Measurements from ENCODE around the gene SYNE4. TPM values are rescaled to one million over a fixed set of nuclear protein-coding genes. Genes with fewer than 3 reads are reported as not detected.

Gene SYNE4
- polyA plus RNA-seq, 1 experiment = 0.16 TPM

DNA sequence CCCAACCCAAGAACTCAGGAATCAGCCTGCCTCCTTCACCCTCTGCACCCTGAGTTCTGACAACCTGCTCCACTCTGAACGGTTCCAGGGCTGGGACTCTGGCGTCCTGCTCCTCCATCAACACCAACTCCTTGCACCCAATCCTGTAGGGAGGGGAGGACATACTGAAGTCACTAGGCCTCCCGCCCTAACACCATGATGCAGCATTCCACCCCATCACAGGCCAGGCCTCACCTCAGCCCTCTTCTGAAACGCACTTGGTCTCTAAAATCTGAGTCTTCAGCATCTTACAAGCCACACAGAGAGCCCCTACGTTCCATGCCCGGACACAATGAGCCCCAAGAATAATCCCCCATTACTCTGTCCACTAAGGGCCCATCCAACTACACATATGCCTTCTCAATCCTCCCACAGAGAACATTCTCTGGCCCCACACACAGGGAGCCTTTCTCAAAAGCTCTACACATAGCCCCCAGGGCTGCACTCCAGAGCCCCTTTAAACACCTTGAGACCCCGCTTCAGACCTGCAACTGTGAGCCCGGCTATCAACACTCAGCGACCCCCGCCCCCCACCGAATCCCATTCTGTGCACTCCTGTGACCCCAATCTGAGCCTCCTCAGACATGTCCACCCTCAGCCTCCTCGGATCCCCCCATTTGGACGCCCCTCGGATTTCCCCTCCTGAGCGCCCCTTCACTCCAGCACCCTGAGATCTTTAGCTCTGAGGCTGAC, 4.8 kb upstream of the SYNE4 start:
- ChIA-PET CTCF (interaction anchor here (0.8 to 1.5 kb wide), 5 partner anchors 10 to 132 kb away, joined by 3 to 5 read pairs (median 3); partner anchors contain the start of genes THAP8 and WDR62), POLR2A (interaction anchor here (1.0 kb wide), 1 partner anchor 28 kb away, joined by 12 read pairs; no protein-coding TSS in a partner anchor)
- Histone ChIP-seq H3K4me3 (ENCODE audit: low read depth, low read length) (peak overlapping the region; percentile 91), H3K27me3 (ENCODE audit: control insufficient read depth, insufficient read depth, low read length) (no peaks in the 10 kb centered on the region), H3K36me3 (ENCODE audit: control insufficient read depth, insufficient read depth, low read length) (peaks cover 16% of the 10 kb centered on the region)
- TF ChIP-seq, protein P1, sequence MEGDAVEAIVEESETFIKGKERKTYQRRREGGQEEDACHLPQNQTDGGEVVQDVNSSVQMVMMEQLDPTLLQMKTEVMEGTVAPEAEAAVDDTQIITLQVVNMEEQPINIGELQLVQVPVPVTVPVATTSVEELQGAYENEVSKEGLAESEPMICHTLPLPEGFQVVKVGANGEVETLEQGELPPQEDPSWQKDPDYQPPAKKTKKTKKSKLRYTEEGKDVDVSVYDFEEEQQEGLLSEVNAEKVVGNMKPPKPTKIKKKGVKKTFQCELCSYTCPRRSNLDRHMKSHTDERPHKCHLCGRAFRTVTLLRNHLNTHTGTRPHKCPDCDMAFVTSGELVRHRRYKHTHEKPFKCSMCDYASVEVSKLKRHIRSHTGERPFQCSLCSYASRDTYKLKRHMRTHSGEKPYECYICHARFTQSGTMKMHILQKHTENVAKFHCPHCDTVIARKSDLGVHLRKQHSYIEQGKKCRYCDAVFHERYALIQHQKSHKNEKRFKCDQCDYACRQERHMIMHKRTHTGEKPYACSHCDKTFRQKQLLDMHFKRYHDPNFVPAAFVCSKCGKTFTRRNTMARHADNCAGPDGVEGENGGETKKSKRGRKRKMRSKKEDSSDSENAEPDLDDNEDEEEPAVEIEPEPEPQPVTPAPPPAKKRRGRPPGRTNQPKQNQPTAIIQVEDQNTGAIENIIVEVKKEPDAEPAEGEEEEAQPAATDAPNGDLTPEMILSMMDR (IDR thresholded peaks at IDR 0.05; ENCODE audit: insufficient read depth, low read depth, low read length) = no peak
- no peak for DNase-seq (ENCODE audit: low read depth)

DNA sequence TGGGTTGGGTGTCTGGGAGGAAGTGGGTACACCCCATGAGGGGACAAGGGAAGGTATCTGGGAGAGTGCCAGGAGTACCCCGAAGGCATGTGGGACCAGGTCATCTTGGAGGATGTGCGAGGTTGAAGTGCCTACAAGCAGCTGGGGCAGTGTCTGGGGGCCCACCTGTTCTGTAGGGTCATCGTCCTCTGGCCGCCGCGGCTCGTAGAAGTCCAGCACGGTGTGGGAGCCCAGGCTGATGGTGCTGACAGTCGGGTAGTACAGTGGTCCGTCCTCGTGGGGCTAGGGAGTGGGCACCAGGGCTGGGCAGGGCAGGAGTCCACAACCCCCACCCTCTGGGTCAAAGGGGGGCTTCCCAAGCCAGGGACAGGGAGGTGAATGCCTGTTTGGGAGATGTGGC, 1.8 kb upstream of the SYNE4 start:
- DNase-seq (ENCODE audit: low read depth) = no peak
- ChIA-PET POLR2A (no interaction called here), CTCF (no interaction called here)
- TF ChIP-seq, protein P1 (IDR thresholded peaks at IDR 0.05; ENCODE audit: insufficient read depth, low read depth, low read length) = no peak
- no peaks in the 10 kb centered on the region for H3K27me3 ChIP-seq (ENCODE audit: control insufficient read depth, insufficient read depth, low read length)
- H3K36me3 ChIP-seq (ENCODE audit: control insufficient read depth, insufficient read depth, low read length) = 0 out of 2 replicates have a peak, but pooled peaks cover 2% of the 10 kb centered on the region
- no peak overlapping the region for H3K4me3 ChIP-seq (ENCODE audit: low read depth, low read length)

DNA sequence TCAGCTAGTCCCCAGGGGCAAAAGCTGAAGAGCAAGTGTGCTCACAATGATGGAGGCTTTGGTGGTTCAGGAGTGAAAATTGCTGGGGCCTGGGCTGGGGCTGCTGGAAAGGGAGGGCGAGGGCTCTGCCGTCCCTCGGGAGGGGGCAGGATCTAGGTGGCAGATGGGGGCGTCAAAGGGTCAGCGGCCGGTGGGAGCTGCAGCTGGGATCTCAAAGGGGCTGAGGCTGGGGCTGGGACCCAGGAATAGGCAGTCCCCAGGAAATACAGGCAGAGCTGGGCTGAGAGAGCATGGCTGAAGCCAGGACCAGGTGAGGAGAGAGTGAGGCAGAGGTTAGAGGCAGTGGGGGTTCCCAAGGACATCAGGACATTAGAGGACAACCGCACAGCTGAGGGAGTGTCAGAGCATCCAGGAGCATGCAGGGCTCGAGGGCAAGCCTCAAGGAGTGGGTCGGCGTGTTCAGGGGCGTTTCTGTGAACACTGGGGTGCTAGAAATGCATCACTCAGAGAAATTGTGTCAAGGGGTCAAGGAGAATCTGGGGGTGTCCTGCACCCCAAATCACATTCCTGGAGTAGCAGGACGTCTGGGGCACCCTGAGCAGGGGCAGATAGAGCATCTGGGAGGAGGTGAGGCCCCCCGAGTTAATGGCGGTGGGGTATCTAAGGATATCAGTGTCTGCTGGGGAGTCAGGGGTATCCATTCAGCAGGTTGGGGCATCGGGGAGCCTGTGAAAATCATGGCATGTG, 1.2 kb upstream of the SYNE4 start:
- no peak for DNase-seq (ENCODE audit: low read depth)
- POLR2A ChIA-PET = no interaction called here
- TF ChIP-seq, protein P1 (IDR thresholded peaks at IDR 0.05; ENCODE audit: insufficient read depth, low read depth, low read length) = no peak
- Histone ChIP-seq H3K4me3 (ENCODE audit: low read depth, low read length) (peak overlapping the region; percentile 47), H3K27me3 (ENCODE audit: control insufficient read depth, insufficient read depth, low read length) (no peaks in the 10 kb centered on the region), H3K36me3 (ENCODE audit: control insufficient read depth, insufficient read depth, low read length) (no peaks in the 10 kb centered on the region)
- CTCF ChIA-PET = interaction anchor here (0.6 kb wide), 1 partner anchor 12 kb away, joined by 3 read pairs; no protein-coding TSS in a partner anchor

DNA sequence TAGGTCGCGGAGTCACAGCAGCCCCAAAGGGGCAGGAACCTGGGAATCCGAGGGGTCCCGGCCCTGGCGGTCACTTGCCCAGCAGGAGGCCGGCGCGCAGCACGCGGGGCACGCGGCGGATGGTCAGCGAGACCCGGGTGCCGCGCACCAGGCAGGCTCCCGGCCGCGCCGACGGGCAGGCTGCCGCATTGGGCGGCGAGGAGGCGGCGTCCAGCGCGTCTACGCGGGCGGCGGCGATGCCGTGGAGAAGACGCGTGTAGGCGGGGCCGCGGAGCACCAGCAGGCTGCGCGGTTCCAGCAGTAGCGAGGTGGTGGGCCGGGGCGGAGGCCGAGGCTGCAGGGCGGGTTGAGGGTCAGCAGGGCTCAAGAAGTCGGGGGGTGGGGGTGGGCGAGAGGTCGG, 607 bp upstream of the SYNE4 start:
- ChIA-PET POLR2A (no interaction called here), CTCF (interaction anchor here (0.6 to 1.5 kb wide), 3 partner anchors 11 to 13 kb away, joined by 3 read pairs; no protein-coding TSS in a partner anchor)
- H3K36me3 ChIP-seq (ENCODE audit: control insufficient read depth, insufficient read depth, low read length) = no peaks in the 10 kb centered on the region
- no peak for DNase-seq (ENCODE audit: low read depth)
- H3K4me3 ChIP-seq (ENCODE audit: low read depth, low read length) = peak overlapping the region; percentile 47
- H3K27me3 ChIP-seq (ENCODE audit: control insufficient read depth, insufficient read depth, low read length) = no peaks in the 10 kb centered on the region
- TF ChIP-seq, protein P1 (IDR thresholded peaks at IDR 0.05; ENCODE audit: insufficient read depth, low read depth, low read length) = no peak

DNA sequence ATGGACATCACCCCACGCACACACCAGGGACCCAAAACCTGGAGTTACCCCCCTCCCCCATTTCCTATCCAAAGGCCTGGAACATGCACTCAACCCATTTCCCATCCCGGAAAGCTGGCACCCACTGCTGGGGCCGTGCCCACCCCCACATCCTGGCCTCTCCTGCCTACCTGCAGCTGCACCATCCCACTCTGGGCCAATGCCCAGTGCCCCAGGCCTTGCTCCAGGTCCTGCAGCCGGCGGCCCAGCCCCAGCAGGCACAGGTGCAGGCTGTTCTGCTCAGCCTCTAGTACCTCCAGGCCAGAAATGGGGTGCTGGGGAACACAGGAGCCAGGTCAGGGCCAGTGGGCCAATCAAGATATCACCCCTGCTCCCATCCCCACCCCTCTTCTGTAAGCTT, 1.7 kb downstream of the SYNE4 start:
- TF ChIP-seq, protein P1 (IDR thresholded peaks at IDR 0.05; ENCODE audit: insufficient read depth, low read depth, low read length) = no peak
- no peak overlapping the region for H3K4me3 ChIP-seq (ENCODE audit: low read depth, low read length)
- H3K36me3 ChIP-seq (ENCODE audit: control insufficient read depth, insufficient read depth, low read length) = no peaks in the 10 kb centered on the region
- DNase-seq (ENCODE audit: low read depth) = no peak
- ChIA-PET CTCF (no interaction called here), POLR2A (no interaction called here)
- H3K27me3 ChIP-seq (ENCODE audit: control insufficient read depth, insufficient read depth, low read length) = no peaks in the 10 kb centered on the region
